HuH-7.5 (cell line): Measurements from ENCODE around the gene BCAS3.
"Not testable (repeated sequence)": the region's sequence is repeated elsewhere in the genome, so short reads cannot be mapped to it uniquely, and the experiment has no call there.

Experiments used
- DNase-seq: peaks from one replicate; pipeline ENCODE4 v3.0.0; 2011; ENCODE audit warnings: low spot score

The BCAS3 gene

DNA sequence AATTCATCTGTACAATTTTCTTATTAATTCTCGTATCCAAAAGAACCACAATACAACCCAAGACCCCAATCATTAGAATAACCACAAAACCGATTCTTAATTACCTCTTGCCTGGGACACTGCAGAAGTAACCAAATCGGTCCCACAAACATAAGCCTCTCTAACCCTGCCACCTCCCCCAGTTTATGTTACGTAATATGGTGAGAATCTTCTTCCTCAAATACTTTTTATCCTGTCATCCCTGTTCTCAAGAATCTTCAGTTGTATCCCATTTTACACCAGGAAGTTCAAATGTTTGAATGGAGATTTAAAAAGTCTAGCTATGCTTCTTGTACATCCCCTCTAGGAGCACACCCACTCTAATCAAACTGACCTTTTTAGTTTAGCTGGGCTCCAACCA lies 452.7 kb downstream of the BCAS3 start:
- no peak for DNase-seq

DNA sequence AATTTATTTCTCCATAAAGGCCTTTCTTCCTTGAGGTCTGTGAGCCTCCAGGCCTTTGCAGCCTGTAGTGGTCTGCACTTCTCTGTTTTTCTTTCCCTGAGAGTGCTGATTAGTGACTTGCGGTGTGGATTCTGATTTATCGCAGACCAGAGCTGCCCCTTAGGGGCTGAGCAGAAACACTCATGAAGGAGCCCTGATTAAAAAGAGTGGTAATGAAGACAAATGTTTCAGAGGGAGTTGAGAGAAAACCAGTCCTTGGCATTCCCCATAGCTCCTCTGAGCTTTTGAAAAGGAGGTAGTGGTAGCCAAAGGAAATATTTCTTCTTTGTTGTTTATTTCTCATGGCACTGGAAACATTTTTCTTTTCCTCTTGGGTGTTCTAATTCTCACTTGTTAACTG lies 453.9 kb downstream of the BCAS3 start:
- DNase-seq, result no peak

GRCh38 chr17:61132524-61132923 lies 454.9 kb downstream of the BCAS3 start:
- DNase-seq, result no peak

- no peak for DNase-seq
These were observed 456.2 kb downstream of the BCAS3 start for GRCh38 chr17:61133853-61134252.

GRCh38 chr17:61134551-61135235 lies 457.0 kb downstream of the BCAS3 start:
- DNase-seq, result no peak

DNA sequence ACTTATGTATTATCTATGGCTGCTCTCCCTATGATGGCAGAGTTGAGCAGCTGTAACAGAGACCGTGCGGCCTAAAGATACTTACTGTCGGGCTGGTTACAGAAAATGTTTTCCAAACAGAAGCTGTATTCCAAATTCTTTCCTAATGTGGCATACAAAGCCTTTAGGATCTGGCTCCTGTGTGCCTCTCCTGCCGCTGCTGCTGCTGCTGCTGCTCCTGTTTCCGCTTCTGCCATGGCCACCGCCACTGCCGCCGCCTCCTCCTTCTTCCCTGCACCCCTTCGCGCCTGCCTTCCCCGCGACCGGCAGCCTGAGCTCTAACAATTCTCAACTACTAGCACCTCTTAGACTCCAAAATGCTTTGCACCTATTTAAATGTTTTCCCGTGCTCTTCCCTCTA lies 458.1 kb downstream of the BCAS3 start:
- DNase-seq, result no peak

DNA sequence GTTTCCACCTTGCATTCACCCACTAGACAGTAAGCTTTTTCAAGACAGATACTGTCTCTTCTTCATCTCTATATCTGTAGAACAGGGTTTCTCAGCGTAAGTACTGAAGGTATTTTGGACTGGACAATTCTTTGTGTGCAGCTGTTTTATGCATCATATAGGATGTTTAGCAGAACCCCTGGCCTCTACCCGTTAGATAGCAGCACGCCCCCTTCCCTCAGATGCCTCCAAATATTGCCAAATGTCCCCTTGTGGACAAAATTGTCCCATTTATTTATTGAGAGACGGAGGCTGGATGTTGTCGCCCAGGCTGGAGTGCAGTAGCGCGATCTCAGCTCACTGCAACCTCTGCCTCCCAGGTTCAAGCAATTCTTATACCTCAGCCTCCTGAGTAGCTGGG lies 458.6 kb downstream of the BCAS3 start:
- no peak for DNase-seq

GRCh38 chr17:61139219-61139618 lies 461.6 kb downstream of the BCAS3 start:
- DNase-seq, result no peak

GRCh38 chr17:61140081-61140786 lies 462.6 kb downstream of the BCAS3 start:
- no peak for DNase-seq

DNA sequence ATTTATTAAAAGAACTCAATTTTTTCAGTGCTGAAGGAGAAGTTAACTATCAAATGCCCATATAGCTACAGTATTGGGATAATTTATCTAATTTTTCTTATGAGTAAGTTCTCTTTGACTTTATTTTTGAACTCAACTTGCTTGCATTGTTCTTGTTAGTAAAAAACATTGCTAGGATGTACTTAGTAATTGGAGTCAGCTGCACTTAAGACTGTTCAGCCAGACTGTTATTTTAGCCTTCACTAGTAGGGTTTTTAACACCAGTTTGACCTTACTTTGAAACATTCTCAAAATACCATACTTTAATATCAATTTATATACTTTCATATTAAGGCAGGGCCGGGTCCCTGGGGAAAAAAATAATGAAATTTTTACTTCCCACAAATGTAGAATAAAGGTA lies 465.4 kb downstream of the BCAS3 start:
- no peak for DNase-seq

DNA sequence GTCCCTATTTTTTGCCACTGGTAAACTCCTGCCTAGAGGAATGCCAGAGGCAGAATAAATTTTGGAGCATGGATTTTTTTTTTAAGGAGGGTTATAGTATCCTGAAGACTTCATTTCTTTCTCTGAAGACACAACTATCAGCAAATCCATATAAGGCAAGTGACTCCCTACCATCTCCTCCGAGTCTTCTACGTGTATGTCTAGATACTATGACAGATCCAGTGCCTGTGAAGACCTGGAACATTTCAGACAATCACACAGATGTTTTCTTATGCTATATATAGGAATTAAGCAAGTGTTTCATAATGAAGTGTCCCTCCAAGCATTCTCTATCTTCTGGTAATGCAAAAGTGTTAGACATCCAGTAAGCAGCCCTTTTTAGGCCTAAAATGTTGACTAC lies 466.5 kb downstream of the BCAS3 start:
- no peak for DNase-seq

DNA sequence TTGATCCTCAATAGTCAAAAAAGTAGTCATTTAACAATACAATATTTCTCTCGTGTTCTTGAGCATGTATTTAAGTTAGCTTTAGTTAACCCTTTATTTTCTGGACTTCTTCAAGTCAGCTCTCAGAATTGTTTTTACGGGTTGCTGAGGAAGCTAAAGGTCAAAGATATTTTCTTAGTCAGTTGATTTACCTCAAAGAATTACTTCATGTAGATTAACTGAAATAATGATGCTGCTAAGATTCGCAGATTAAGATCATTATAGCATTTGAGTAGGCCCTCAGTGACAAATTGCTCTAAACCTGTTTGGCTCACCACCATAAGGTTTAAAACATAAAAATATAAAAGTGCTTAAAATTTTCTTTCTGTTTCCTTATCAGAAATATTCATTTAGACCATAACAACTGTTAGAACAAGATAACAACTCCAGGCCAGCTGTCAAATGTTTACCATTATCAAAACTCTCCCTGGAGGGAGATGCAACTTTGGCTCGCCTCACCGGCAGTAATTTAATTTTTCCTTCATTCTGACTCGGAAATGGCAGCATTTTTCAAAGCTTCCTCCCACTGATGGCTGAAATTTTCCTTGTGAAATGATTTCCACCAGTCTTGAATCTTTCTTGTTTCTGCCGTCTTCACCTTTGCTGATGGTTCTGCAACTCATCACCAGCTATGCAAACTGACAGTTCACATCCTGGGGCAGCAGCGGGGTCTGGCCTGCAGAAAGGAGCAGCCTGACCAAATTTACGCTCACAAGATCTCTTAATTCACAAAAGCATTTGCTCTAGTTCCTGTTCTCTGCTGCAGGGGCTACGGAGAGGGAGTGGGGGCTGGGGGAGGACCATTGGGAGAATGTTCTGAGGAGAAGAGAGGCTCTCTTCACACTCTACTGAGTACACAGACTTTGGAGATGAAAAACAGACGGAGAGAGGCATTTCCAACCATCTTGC lies 467.2 kb downstream of the BCAS3 start:
- DNase-seq, result no peak

DNA sequence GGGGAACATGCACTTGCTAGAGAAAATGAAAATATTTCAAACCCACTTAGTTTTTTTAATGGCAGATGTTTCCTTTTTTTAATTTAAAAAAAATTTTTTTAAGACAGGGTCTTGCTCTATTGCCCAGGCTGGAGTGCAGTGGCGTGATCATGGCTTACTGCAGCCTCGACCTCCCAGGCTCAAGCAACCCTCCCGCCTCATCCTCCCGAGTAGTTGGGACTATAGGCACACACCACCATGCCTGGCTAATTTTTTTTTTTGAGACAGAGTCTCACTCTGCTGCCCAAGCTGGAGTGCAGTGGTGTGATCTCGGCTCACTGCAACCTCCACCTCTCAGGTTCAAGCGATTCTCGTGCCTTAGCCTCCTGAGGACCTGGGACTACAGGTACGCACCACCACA lies 469.2 kb downstream of the BCAS3 start:
- not testable (repeated sequence) for DNase-seq

GRCh38 chr17:61149106-61149825 lies 471.6 kb downstream of the BCAS3 start:
- no peak for DNase-seq

- DNase-seq, result peak; percentile 37
These were observed 472.3 kb downstream of the BCAS3 start for GRCh38 chr17:61149862-61150362.

GRCh38 chr17:61150686-61151299 lies 473.1 kb downstream of the BCAS3 start:
- no peak for DNase-seq

GRCh38 chr17:61152898-61153297 lies 475.2 kb downstream of the BCAS3 start:
- DNase-seq, result no peak

GRCh38 chr17:61155590-61156237 lies 478.1 kb downstream of the BCAS3 start:
- no peak for DNase-seq

DNA sequence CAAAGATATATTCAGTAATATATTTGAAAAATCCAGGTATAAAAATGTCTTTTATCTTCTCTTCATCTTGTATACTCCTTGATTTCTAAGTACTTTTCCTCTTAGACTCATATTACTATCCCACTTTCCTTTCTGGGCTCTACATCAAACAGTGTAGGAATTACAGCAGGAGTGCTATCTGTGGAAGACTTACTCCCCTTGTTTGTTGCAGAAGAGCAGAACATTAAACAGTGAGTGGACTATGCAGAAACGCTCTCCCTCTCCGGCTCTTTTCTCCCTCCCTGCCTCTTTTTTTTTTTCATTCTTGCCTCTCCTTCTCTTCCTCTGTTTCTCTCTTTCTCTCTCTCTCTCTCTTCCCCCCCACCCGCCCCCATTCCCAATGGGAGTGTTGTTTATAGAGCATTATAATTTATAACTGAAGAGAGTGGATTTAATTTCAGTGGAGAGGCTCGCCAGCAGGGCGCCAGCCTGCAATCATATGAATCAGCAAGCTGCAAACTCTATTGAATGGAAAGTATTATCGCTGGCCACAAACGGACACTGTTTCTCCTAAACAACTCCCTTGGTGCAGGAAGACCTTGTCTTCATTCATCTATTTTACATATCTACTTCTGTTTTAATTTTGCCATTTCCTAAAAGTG lies 479.7 kb downstream of the BCAS3 start:
- no peak for DNase-seq

- no peak for DNase-seq
These were observed 480.7 kb downstream of the BCAS3 start for GRCh38 chr17:61158376-61158775.
